ENCODE measurements around the gene SOX10. TPM values are rescaled to one million over a fixed set of nuclear protein-coding genes. Genes with fewer than 3 reads are reported as not detected.

Gene SOX10
- total and polyA plus RNA-seq, 12 donors = 0.11 to 3.8 (median 1.1) TPM

DNA sequence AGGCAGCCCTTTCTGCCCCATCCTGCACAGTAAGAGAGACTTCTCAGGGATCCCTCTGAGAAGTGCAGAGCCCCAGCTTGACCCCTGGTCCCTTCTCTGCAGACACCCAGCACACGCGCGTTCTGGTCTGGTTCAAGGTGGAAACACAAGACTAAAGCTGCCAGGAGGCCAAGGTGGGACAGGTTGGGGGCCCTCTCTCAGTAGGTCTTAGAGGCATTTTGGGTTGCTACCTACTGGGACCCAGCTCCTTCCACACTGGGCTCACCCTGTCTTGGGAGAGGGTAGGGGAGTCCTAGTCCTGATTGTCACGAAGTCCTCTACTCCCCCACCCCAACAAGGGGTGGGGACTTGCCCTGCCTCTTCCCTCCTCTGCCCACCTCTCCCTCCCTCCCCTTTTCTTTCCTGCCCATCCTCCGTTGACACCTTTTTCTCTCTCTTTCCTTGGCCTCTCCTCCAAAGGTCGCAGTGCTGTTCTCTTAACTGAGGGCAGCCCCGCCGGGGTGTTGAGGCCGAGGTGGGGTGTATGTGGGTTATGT lies 763 bp upstream of the SOX10 start:
- whole genome bisulfite sequencing, 2 donors = 86 to 89% methylated on average over 9 of the region's 9 CpGs
- no peak overlapping the region for H3K27ac ChIP-seq
- H3K36me3 ChIP-seq = peaks cover 0 to 15% (median 0%) of the 10 kb centered on the region in 9 donors
- no peak for TF ChIP-seq CTCF (IDR thresholded peaks at IDR 0.05)
- DNase-seq = no peak
- H3K27me3 ChIP-seq = no peaks in the 10 kb centered on the region
- H3K4me1 ChIP-seq = peaks cover 0 to 16% (median 2%) of the 10 kb centered on the region in 9 donors
- intact Hi-C loops (cut with DNase I) = no loop called here
- no peaks in the 10 kb centered on the region for H3K9me3 ChIP-seq
- ATAC-seq = no peak
- no peak overlapping the region for H3K4me3 ChIP-seq

DNA sequence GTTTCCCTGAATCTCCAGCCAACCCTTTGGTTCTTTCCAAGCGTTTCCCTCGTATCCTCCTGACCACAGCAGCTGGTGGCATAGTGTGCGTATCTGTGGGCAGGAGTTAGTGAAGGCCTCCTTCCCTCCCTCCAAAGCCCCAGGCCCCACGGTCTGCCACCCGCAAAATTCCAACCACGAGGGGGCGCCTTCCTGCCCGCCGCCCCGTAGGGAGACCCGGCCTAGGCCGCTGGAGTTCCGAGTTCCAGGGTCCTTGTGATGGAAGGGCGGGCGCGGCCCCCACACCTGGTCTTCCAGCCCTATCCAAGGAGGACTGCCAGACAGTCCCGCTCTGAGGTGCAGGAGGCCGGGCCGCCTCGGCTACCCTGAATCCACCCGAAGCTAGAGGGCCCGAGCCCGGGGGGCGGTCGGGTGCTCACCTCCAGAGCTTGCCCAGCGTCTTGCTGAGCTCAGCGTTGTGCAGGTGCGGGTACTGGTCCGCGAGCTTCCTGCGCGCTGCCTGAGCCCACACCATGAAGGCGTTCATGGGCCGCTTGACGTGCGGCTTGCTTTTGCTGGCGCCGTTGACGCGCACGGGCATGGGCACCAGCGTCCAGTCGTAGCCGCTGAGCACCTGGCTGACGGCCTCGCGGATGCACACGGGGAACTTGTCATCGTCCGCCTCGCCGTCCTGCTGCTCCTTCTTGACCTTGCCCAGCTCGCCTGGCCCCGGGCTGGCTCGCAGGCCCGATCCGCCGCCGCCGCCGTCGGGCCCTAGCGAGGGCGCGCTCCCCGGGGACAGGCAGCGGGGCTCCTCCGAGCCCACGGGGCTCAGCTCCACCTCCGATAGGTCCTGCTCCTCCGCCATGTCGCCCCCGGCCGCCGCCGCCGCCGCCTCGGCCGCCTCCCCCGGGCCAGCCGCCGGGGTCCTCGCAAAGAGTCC lies 1.2 kb downstream of the SOX10 start:
- Histone ChIP-seq H3K36me3 (peaks cover 0 to 15% (median 0%) of the 10 kb centered on the region in 9 donors), H3K4me3 (peak overlapping the region in 2 of 10 donors; percentile 1 to 21), H3K9me3 (no peaks in the 10 kb centered on the region), H3K4me1 (peaks cover 0 to 10% (median 0%) of the 10 kb centered on the region in 9 donors), H3K27ac (no peak overlapping the region), H3K27me3 (no peaks in the 10 kb centered on the region)
- no peak for DNase-seq
- 69 to 74% methylated on average over 84 of the region's 84 CpGs for WGBS, 2 donors
- intact Hi-C loops (cut with DNase I) = no loop called here
- ATAC-seq = no peak
- peak in 6 of 9 donors; percentile 8 to 34 (median 17) for TF ChIP-seq CTCF (IDR thresholded peaks at IDR 0.05)

GRCh38 chr22:37982151-37982785 lies 2.1 kb downstream of the SOX10 start:
- ATAC-seq (peak in 1 of 8 donors; percentile 35), DNase-seq (no peak)
- Histone ChIP-seq H3K27ac (no peak overlapping the region), H3K4me3 (peak overlapping the region in 1 of 10 donors; percentile 14), H3K9me3 (no peaks in the 10 kb centered on the region), H3K4me1 (peaks cover 0 to 10% (median 0%) of the 10 kb centered on the region in 9 donors), H3K36me3 (peaks cover 0 to 12% (median 0%) of the 10 kb centered on the region in 9 donors), H3K27me3 (no peaks in the 10 kb centered on the region)
- intact Hi-C loops (cut with DNase I) = no loop called here
- TF ChIP-seq CTCF (IDR thresholded peaks at IDR 0.05) = no peak
- WGBS, 2 donors = 85 to 89% methylated on average over 8 of the region's 8 CpGs

GRCh38 chr22:37981282-37982011 lies 2.9 kb downstream of the SOX10 start:
- intact Hi-C loops (cut with DNase I) = no loop called here
- Histone ChIP-seq H3K27ac (no peak overlapping the region), H3K27me3 (no peaks in the 10 kb centered on the region), H3K9me3 (no peaks in the 10 kb centered on the region), H3K4me3 (peak overlapping the region in 1 of 10 donors; percentile 14), H3K36me3 (peaks cover 0 to 8% (median 0%) of the 10 kb centered on the region in 9 donors), H3K4me1 (peaks cover 0 to 10% (median 0%) of the 10 kb centered on the region in 9 donors)
- DNase-seq (no peak), ATAC-seq (peak in 4 of 8 donors; percentile 19 to 32 (median 26))
- WGBS, 2 donors = 84 to 92% methylated on average over 6 of the region's 6 CpGs
- TF ChIP-seq CTCF (IDR thresholded peaks at IDR 0.05) = no peak
